Bone marrow (tissue), 2 donors: ENCODE data around the gene REEP5.

Source experiments
- DNase-seq, 2 donors: peaks; one replicate each; lab custom pipeline; 2025; lab: John Stamatoyannopoulos, UW

The REEP5 gene

GRCh38 chr5:112844489-112844888 is 77.5 kb downstream of the REEP5 start:
- no peak for DNase-seq

- no peak for DNase-seq
Observed at GRCh38 chr5:112833971-112834370, 88.1 kb downstream of the REEP5 start.

GRCh38 chr5:112830378-112830777 is 91.6 kb downstream of the REEP5 start:
- DNase-seq: no peak
